Spinal cord (tissue), 10 donors: ENCODE results near the gene ERI2. TPM values are rescaled to one million over a fixed set of nuclear protein-coding genes. Genes with fewer than 3 reads are reported as not detected.
"Not testable (repeated sequence)": the region's sequence is repeated elsewhere in the genome, so short reads cannot be mapped to it uniquely, and the experiment has no call there.

Experiments used
- DNase-seq, 6 donors: peaks; one replicate each; pipeline versions ENCODE4 v3.0.0 to v3.0.0-alpha.2; 2013 to 2015; ENCODE audit warnings: low spot score in 6 of 6, low read depth in 4 of 6
- H3K27ac ChIP-seq: one replicate; pipeline ENCODE4 v1.5.1; 2013; ENCODE audit warnings: low read depth, low read length, control low read depth
- H3K27me3 ChIP-seq: one replicate; pipeline ENCODE4 v1.6.1; 2013; ENCODE audit warnings: low read length; ENCODE audit not compliant: control insufficient read depth, insufficient read depth
- H3K36me3 ChIP-seq: one replicate; pipeline ENCODE4 v1.6.1; 2013; ENCODE audit warnings: low read length; ENCODE audit not compliant: control insufficient read depth, insufficient read depth
- H3K4me1 ChIP-seq: one replicate; pipeline ENCODE4 v1.6.1; 2013; ENCODE audit warnings: low read length; ENCODE audit not compliant: control insufficient read depth, insufficient read depth
- H3K4me3 ChIP-seq: one replicate; pipeline ENCODE4 v1.5.1; 2013; ENCODE audit warnings: low read depth, low read length, control low read depth
- H3K9me3 ChIP-seq: one replicate; pipeline ENCODE4 v1.6.1; 2013; ENCODE audit warnings: low read length; ENCODE audit not compliant: control insufficient read depth, insufficient read depth
- WGBS: methylation state at CpG from one replicate; pipeline ENCODE4 v1.1.5; 2013; ENCODE audit warnings: missing lambda C conversion rate; ENCODE audit not compliant: insufficient coverage; 5-methylcytosine and 5-hydroxymethylcytosine counted together
- polyA plus RNA-seq, 2 donors: library from polyadenylated mRNA; unstranded; fragments of 120-200 nt; gene quantifications; one replicate each; pipeline ENCODE4 v1.2.1, GENCODE V29; 2013; ENCODE audit not compliant: insufficient read length in 2 of 2
- total RNA-seq, 2 donors: library from RNA; depleted of rRNA in 1 of 2; stranded (reverse); fragments of 120-200 nt in 1 of 2; fragments of >200 nt in 1 of 2; gene quantifications; one replicate each; pipeline versions ENCODE4 v1.2.3 to v1.2.4, GENCODE V29; 2013 to 2014
- donor health status: healthy.

Gene ERI2
- total and polyA plus RNA-seq, 4 donors = 23.1 to 34.1 (median 24.7) TPM

GRCh38 chr16:20773679-20774078 is 32.6 kb downstream of the ERI2 start:
- 100% methylated on average over 1 of the region's 3 CpGs for WGBS
- H3K9me3 ChIP-seq = no peaks in the 10 kb centered on the region
- no peaks in the 10 kb centered on the region for H3K27me3 ChIP-seq
- no peak for DNase-seq
- H3K4me1 ChIP-seq = no peaks in the 10 kb centered on the region
- no peak overlapping the region for H3K27ac ChIP-seq
- no peak overlapping the region for H3K4me3 ChIP-seq
- no peaks in the 10 kb centered on the region for H3K36me3 ChIP-seq

GRCh38 chr16:20768818-20769217 is 37.5 kb downstream of the ERI2 start:
- no peak overlapping the region for H3K4me3 ChIP-seq
- WGBS = no CpG with 5 or more reads among the region's 1 CpG
- DNase-seq = peak in 1 of 6 donors; percentile 26
- H3K27me3 ChIP-seq = no peaks in the 10 kb centered on the region
- H3K9me3 ChIP-seq = no peaks in the 10 kb centered on the region
- no peaks in the 10 kb centered on the region for H3K36me3 ChIP-seq
- no peaks in the 10 kb centered on the region for H3K4me1 ChIP-seq
- H3K27ac ChIP-seq = no peak overlapping the region

- no peak for DNase-seq
- no peak overlapping the region for H3K4me3 ChIP-seq
- no peaks in the 10 kb centered on the region for H3K9me3 ChIP-seq
- H3K27ac ChIP-seq = no peak overlapping the region
- H3K36me3 ChIP-seq = no peaks in the 10 kb centered on the region
- no peaks in the 10 kb centered on the region for H3K4me1 ChIP-seq
- no peaks in the 10 kb centered on the region for H3K27me3 ChIP-seq
- no CpG with 5 or more reads among the region's 1 CpG for WGBS
Measured at GRCh38 chr16:20768121-20768520, 38.2 kb downstream of the ERI2 start.

GRCh38 chr16:20767577-20767976 is 38.7 kb downstream of the ERI2 start:
- H3K27me3 ChIP-seq = no peaks in the 10 kb centered on the region
- H3K4me3 ChIP-seq = no peak overlapping the region
- H3K36me3 ChIP-seq = no peaks in the 10 kb centered on the region
- H3K4me1 ChIP-seq = no peaks in the 10 kb centered on the region
- DNase-seq = no peak
- H3K27ac ChIP-seq = no peak overlapping the region
- no peaks in the 10 kb centered on the region for H3K9me3 ChIP-seq

GRCh38 chr16:20766294-20766693 is 40.0 kb downstream of the ERI2 start:
- no peaks in the 10 kb centered on the region for H3K27me3 ChIP-seq
- no peaks in the 10 kb centered on the region for H3K4me1 ChIP-seq
- H3K9me3 ChIP-seq = no peaks in the 10 kb centered on the region
- no peak overlapping the region for H3K4me3 ChIP-seq
- no CpG with 5 or more reads among the region's 5 CpGs for WGBS
- no peaks in the 10 kb centered on the region for H3K36me3 ChIP-seq
- DNase-seq = no peak
- no peak overlapping the region for H3K27ac ChIP-seq

- DNase-seq = no peak
- Histone ChIP-seq H3K9me3 (no peaks in the 10 kb centered on the region), H3K36me3 (no peaks in the 10 kb centered on the region), H3K4me1 (no peaks in the 10 kb centered on the region), H3K4me3 (no peak overlapping the region), H3K27ac (no peak overlapping the region), H3K27me3 (no peaks in the 10 kb centered on the region)
- WGBS = no CpG with 5 or more reads among the region's 2 CpGs
Measured at GRCh38 chr16:20765732-20766131, 40.5 kb downstream of the ERI2 start.

GRCh38 chr16:20764448-20764847 is 41.8 kb downstream of the ERI2 start:
- H3K9me3 ChIP-seq, DNase-seq, H3K27me3 ChIP-seq, H3K27ac ChIP-seq, H3K4me3 ChIP-seq, H3K36me3 ChIP-seq, H3K4me1 ChIP-seq: not testable (repeated sequence)
- WGBS = no CpG with 5 or more reads among the region's 1 CpG

- peak in 2 of 6 donors; percentile 26 to 46 for DNase-seq
- Histone ChIP-seq H3K27ac (no peak within 1 kb of the TSS), H3K4me3 (peak within 1 kb of the TSS; percentile 40)
Measured at GRCh38 chr16:20763461-20764232, 42.6 kb downstream of the ERI2 start, which contains the start of gene ACSM3. ACSM3 (plus strand) TSS chr16:20764014; CDS start chr16:20770035, 6,021 bp downstream.

GRCh38 chr16:20762404-20763123 is 43.7 kb downstream of the ERI2 start:
- Histone ChIP-seq H3K36me3 (no peaks in the 10 kb centered on the region), H3K27ac (no peak overlapping the region), H3K27me3 (no peaks in the 10 kb centered on the region), H3K9me3 (no peaks in the 10 kb centered on the region), H3K4me1 (no peaks in the 10 kb centered on the region), H3K4me3 (no peak overlapping the region)
- DNase-seq = no peak
- WGBS = no CpG with 5 or more reads among the region's 3 CpGs

More at GRCh38 chr16:20763461-20764232, 42.6 kb downstream of the ERI2 start, which contains the start of gene ACSM3:
- Histone ChIP-seq H3K27me3 (no peaks in the 10 kb centered on the region), H3K4me1 (no peaks in the 10 kb centered on the region), H3K9me3 (no peaks in the 10 kb centered on the region), H3K36me3 (no peaks in the 10 kb centered on the region)
- WGBS = 34% methylated on average over 9 of the region's 10 CpGs

GRCh38 chr16:20761175-20761574 is 45.1 kb downstream of the ERI2 start:
- Histone ChIP-seq H3K27me3 (no peaks in the 10 kb centered on the region), H3K9me3 (no peaks in the 10 kb centered on the region), H3K4me3 (no peak overlapping the region), H3K36me3 (no peaks in the 10 kb centered on the region), H3K27ac (no peak overlapping the region), H3K4me1 (no peaks in the 10 kb centered on the region)
- WGBS = no CpG with 5 or more reads among the region's 1 CpG
- no peak for DNase-seq
